Adrenal gland (tissue), 12 donors: Measurements from ENCODE around the gene TP53BP2. TPM values are rescaled to one million over a fixed set of nuclear protein-coding genes. Genes with fewer than 3 reads are reported as not detected.

Experiments used
- DNase-seq, 7 donors: peaks; one replicate each; pipeline ENCODE4 v3.0.0-alpha.2; 2019 to 2020
- H3K27ac ChIP-seq, 5 donors: fragments of 200-600 bp; sonication (generic) in 4 of 5; 1 replicate in 3 of 5; 2 replicates in 2 of 5; pipeline versions ENCODE4 v1.5.1 to v1.8.0; 2016 to 2020; ENCODE audit warnings: mild to moderate bottlenecking in 1 of 5
- H3K27me3 ChIP-seq: fragments of 200-600 bp; 2 replicates; pipeline ENCODE4 v1.8.0; 2021
- H3K36me3 ChIP-seq, 2 donors: fragments of 200-600 bp; replicated peaks in 1 of 2; 1 replicate in 1 of 2; 2 replicates in 1 of 2; pipeline versions ENCODE4 v1.5.1 to v1.8.0; 2018 to 2022
- H3K4me1 ChIP-seq, 2 donors: fragments of 200-600 bp; replicated peaks in 1 of 2; 1 replicate in 1 of 2; 2 replicates in 1 of 2; pipeline versions ENCODE4 v1.5.1 to v1.8.0; 2018 to 2021
- H3K4me3 ChIP-seq, 4 donors: fragments of 200-600 bp; sonication (generic) in 3 of 4; one replicate each; pipeline ENCODE4 v1.5.1; 2016 to 2018
- H3K9me3 ChIP-seq, 3 donors: fragments of 200-600 bp; sonication (generic) in 1 of 3; replicated peaks in 1 of 3; 1 replicate in 2 of 3; 2 replicates in 1 of 3; pipeline versions ENCODE4 v1.5.1 to v1.8.0; 2016 to 2021
- POLR2A ChIP-seq, 2 donors: fragments of 450-650 bp; IDR thresholded peaks; one replicate each; pipeline ENCODE4 v1.6.1; 2017; ENCODE audit warnings: antibody characterized with exemption in 2 of 2, mild to moderate bottlenecking in 2 of 2, moderate library complexity in 1 of 2
- WGBS, 4 donors: extraction: QIAGEN DNeasy Blood & Tissue Kit in 2 of 4; methylation state at CpG; one replicate each; pipeline versions ENCODE4 v1.1.5 to v1.1.7; 2013 to 2017; 5-methylcytosine and 5-hydroxymethylcytosine counted together
- intact Hi-C, 2 donors: fragments of 100-400 bp; cut with DNase I; formaldehyde crosslinking; loops; one replicate each; pipeline versions ENCODE4 v1.14.1 to v1.15.0; 2022 to 2023
- polyA plus RNA-seq, 3 donors: library from polyadenylated mRNA; stranded (reverse); fragments of 200-250 nt in 2 of 3; fragments of 350-450 nt in 1 of 3; fragmentation: Illumina TruSeq in 1 of 3; extraction: RNeasy Lipid Tissue Mini Kit (QIAGEN cat#74804) in 1 of 3; gene quantifications; one replicate each; pipeline ENCODE4 v1.2.3, GENCODE V29; 2013 to 2014
- total RNA-seq, 9 donors: library from RNA; depleted of rRNA in 4 of 9; stranded (reverse); fragments of >200 nt in 4 of 9; fragments of 120-200 nt in 1 of 9; fragmentation: NEBNext Ultra II Directional in 1 of 9; extraction: Animal tissue kit (Norgen Biotek cat#: 25700) in 1 of 9; gene quantifications; one replicate each; pipeline versions ENCODE4 v1.1.0 to v1.2.4, GENCODE V29; 2013 to 2023
- TF ChIP-seq, protein P1 (sequence below), 6 experiments: fragments of 450-650 bp in 4 of 6; fragments of 200-600 bp in 2 of 6; sonication (generic) in 1 of 6; IDR thresholded peaks; 1 replicate in 5 of 6; 2 replicates in 1 of 6; pipeline versions ENCODE4 v1.5.1 to v1.8.0; 2016 to 2021; ENCODE audit warnings: antibody characterized with exemption in 6 of 6, mild to moderate bottlenecking in 2 of 6, moderate library complexity in 1 of 6
- donor health status: healthy with polysubstance abuse.
- donor health status: Bipolar disorder and iron deficiency.
- donor health status: DM: yes; HTN: yes; CAD: no.
- donor health status: DM: no; HTN: no; CAD: no.
- donor health status: DM: no; HTN: no; CAD: no.
- donor health status: DM: yes; HTN: yes; CAD: no.

TP53BP2 gene
- total and polyA plus RNA-seq, 12 donors, result 6.0 to 38.5 (median 24.0) TPM

DNA sequence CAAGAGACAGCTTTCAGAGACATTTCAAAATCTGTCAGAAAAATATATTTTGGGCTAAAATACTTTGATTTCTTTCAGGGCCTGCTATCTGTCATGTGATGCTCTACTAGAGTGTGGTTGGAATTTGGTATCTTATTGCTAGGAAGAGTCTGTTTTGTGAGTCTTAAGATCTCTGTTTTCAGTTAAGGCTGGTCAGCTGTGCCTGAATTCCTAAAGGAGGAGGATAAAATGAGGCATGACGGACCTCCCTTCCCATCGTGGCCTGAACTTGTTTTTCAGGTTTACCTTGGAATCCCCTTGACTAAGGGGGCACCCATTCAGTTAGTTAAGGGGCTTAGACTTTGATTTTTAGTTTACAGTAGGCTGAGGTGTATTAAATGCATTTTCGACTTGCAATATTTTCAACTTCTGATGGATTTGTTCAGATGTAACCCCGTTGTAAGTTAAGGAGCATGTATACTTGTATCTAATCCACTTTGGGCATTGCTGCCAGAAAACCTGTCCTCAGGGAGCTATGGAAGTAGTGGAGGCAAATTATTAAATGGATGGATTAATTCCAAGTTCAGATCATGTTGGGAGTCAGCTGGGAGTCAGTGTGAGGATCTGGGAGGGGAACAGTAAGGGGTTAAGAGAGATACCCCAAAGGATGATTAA lies 115.1 kb downstream of the TP53BP2 start:
- Histone ChIP-seq H3K27me3 (no peaks in the 10 kb centered on the region), H3K9me3 (no peaks in the 10 kb centered on the region), H3K36me3 (peaks cover 0 to 6% of the 10 kb centered on the region in 2 donors), H3K27ac (peak overlapping the region in 3 of 5 donors; percentile 65 to 79 (median 74)), H3K4me3 (no peak overlapping the region), H3K4me1 (peaks cover 63 to 68% of the 10 kb centered on the region in 2 donors)
- 65 to 74% (median 71%) methylated on average over 4 of the region's 4 CpGs for WGBS, 4 donors
- no peak for TF ChIP-seq POLR2A (IDR thresholded peaks at IDR 0.05)
- TF ChIP-seq, protein P1, sequence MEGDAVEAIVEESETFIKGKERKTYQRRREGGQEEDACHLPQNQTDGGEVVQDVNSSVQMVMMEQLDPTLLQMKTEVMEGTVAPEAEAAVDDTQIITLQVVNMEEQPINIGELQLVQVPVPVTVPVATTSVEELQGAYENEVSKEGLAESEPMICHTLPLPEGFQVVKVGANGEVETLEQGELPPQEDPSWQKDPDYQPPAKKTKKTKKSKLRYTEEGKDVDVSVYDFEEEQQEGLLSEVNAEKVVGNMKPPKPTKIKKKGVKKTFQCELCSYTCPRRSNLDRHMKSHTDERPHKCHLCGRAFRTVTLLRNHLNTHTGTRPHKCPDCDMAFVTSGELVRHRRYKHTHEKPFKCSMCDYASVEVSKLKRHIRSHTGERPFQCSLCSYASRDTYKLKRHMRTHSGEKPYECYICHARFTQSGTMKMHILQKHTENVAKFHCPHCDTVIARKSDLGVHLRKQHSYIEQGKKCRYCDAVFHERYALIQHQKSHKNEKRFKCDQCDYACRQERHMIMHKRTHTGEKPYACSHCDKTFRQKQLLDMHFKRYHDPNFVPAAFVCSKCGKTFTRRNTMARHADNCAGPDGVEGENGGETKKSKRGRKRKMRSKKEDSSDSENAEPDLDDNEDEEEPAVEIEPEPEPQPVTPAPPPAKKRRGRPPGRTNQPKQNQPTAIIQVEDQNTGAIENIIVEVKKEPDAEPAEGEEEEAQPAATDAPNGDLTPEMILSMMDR (IDR thresholded peaks at IDR 0.05), result no peak
- intact Hi-C loops, result no loop called here
- DNase-seq, result no peak

DNA sequence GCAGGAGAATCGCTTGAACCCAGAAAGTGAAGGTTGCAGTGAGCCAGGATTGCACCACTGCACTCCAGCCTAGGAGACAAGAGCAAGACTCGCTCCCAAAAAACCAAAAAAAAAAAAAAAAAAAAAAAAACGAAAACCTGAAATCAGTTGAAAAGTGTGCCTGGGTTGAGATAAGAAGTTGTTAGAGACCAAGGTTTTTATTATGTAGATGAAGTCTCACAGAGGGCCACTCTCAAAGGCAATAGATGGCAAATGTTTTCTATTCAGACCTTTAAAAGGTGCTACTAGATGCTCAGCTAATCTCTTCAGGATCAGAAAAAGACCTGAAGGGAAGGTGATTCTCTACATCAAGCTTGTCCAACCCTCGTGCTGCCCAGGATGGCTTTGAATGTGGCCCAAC lies 115.8 kb downstream of the TP53BP2 start:
- Histone ChIP-seq H3K4me1 (peaks cover 63 to 68% of the 10 kb centered on the region in 2 donors), H3K4me3 (no peak overlapping the region), H3K36me3 (peaks cover 0 to 6% of the 10 kb centered on the region in 2 donors), H3K9me3 (no peaks in the 10 kb centered on the region), H3K27me3 (no peaks in the 10 kb centered on the region), H3K27ac (no peak overlapping the region)
- no peak for DNase-seq
- WGBS, 4 donors, result 80 to 86% (median 84%) methylated on average over 4 of the region's 4 CpGs
- no peak for TF ChIP-seq POLR2A (IDR thresholded peaks at IDR 0.05)
- TF ChIP-seq, protein P1 (IDR thresholded peaks at IDR 0.05), result no peak
- intact Hi-C loops, result no loop called here

Other genes with a start within 250 kb of the TP53BP2 start
- gene CAPN8, start 180.2 kb downstream of the TP53BP2 start, total RNA-seq, result 1 to 10 TPM in 3 of 9 donors, under 1 TPM in 3, not detected in 3; 0.14 to 1.4 (median 0.73) TPM
- 1 to 10 TPM in 1 of 3 donors, under 1 TPM in 1, not detected in 1; 0.53 to 1.7 TPM for gene CAPN8, start 180.2 kb downstream of the TP53BP2 start, polyA plus RNA-seq
- gene CAPN2, start 133.4 kb downstream of the TP53BP2 start, total RNA-seq, result 100 to 1,000 TPM; 117 to 214 (median 198) TPM
- 100 to 1,000 TPM; 110 to 366 (median 258) TPM for gene CAPN2, start 133.4 kb downstream of the TP53BP2 start, polyA plus RNA-seq